IPS DF 19.7 (cell line): Measurements from ENCODE around the gene CHIC1.
"Not testable (repeated sequence)": the region's sequence is repeated elsewhere in the genome, so short reads cannot be mapped to it uniquely, and the experiment has no call there.

Experiments
- DNase-seq: peaks from one replicate; pipeline ENCODE4 v3.0.0-alpha.2; 2013; ENCODE audit warnings: low read depth, low spot score

The CHIC1 gene

GRCh38 chrX:73562984-73563737 lies at the start of gene CHIC1:
TSS of gene CHIC1 (plus strand) at chrX:73563197. CDS start at chrX:73563285, 88 bp downstream.
- DNase-seq = peak; percentile 65

GRCh38 chrX:73522823-73523222 lies 40.2 kb upstream of the CHIC1 start:
- not testable (repeated sequence) for DNase-seq

- DNase-seq = no peak
Observed at GRCh38 chrX:73524906-73525305, 38.1 kb upstream of the CHIC1 start.

DNA sequence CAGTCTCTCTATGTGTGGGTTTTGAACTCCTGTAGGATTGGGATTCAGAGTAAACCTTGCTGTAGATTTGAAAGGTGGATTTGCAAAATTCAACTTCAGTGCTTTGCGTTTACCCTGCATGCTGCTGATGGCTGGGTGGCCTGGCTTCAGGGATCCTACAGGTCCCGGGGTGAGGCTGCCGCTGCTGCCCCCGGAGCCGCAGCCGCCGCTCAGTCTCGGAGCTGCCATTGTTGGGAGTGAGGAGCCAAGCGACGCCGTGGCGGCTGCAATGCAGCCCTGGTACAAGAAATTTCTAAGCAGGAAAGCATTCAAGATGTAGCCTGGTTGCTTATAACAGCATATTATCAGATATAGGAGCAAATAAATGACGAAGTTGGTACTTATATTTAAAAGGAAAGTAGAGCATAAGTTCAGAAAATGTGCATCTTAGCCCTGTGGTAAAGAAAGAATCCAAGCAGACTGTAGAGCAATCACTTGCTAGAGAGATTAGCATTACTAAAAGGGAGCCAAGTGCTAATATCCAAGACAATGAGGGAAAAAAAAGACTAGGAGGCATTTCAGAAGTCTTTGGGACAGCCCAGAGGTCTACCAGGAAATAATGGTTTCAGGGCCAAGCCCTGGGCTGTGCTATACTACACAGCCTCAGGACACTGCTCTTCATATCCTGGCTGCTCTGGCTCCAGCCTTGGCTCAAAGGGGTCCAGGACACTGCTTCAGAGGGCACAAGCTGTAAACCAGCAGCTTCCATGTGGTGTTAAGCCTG lies 36.9 kb upstream of the CHIC1 start:
- DNase-seq = peak; percentile 17

DNA sequence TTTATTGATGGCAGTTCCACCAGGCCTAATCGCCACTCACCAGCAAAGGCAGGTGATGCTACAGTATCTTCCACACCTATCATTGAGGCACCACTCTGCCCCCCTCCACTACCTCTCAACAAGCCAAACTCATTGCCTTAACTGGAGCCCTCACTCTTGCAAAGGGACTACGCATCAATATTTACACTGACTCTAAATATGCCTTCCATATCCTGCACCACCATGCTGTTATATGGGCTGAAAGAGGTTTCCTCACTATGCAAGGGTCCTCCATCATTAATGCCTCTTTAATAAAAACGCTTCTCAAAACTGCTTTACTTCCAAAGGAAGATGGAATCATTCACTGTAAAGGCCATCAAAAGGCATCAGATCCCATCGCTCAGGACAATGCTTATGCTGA lies 31.3 kb upstream of the CHIC1 start:
- DNase-seq = not testable (repeated sequence)

DNA sequence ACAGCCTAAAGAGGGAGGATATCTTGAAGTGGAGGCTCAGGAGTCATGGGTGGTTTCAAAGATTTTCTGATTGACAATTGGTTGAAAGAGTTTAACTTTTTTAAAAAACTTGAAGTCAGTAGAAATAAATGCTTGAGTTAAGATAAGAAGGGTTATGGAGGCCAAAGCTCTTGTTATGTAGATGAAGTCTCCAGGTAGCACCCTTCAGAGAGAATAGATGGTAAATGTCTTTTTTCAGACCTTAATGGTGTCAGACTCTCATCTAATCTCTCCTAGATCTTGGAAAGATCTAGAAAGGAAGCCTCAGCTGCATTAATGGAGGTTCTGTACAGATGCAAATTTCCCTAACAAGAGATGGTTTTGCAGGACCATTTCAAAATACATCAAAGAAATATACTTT lies 6.8 kb upstream of the CHIC1 start:
- DNase-seq = no peak

- no peak for DNase-seq
Observed at GRCh38 chrX:73561801-73562200, 1.2 kb upstream of the CHIC1 start.

DNA sequence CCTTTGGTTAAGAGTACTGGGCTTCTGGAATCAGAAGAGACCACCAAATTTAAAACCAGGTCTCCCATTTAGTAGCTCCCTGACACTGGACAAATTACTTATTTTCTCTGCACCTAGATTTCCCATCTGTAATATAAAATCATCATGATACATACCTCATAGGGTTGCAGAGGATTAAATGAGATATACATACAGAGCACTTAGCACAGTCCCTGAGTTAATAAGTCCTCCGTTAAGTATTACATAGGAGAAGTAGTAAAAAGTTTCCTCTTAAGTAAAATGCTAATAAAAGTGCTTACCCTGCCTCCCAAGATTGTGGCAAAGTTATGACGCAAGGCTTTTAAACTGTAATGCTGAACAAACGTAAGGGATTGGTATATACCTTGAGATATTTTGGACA lies 539 bp upstream of the CHIC1 start:
- DNase-seq = no peak

DNA sequence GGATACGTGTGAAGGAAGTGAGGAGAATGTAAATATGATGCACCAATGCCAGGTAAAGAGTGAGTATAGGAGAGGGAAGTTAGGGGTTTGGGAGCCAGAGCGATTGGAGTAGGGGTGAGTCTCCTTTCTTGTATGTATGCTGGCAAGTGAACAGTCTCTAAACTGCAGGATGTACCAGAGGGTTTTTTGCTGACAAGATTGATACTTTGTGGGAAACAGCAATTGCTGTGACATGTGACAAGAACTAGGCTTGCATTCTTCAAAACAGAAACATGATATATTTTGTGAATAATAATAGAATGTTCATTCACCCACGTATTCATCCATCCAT lies 706 bp downstream of the CHIC1 start:
- DNase-seq = no peak

- DNase-seq = no peak
Observed at GRCh38 chrX:73577361-73577760, 14.4 kb downstream of the CHIC1 start.

DNA sequence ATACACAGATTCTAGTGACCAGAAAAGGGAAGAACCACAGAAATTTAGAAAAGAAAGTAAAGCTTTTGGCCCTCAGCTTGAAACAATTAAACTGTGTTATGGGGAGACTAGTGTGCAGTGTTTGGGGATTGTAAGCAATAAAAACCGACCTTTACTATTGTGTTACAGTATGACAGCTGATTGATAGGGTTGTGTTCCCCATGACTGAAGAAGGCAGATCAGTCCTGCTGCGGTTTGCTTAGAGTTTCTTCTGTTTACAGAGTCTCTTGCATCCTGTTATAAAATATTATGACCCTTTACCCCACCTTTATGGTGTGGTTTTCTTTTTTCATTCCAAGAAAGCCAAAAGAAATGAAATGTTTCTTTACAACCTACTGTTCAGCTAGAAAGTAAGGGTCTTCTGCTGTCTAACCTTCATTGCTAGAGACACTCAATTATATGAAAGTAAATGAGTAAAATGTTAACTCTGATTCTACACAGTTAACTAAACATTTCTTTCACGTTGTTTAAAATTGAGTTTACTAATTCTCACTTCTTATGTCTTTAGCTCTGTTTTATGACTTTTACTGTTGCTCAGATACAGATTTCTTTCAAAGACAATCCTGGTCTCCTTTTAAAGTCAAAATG lies 18.1 kb downstream of the CHIC1 start:
- no peak for DNase-seq

DNA sequence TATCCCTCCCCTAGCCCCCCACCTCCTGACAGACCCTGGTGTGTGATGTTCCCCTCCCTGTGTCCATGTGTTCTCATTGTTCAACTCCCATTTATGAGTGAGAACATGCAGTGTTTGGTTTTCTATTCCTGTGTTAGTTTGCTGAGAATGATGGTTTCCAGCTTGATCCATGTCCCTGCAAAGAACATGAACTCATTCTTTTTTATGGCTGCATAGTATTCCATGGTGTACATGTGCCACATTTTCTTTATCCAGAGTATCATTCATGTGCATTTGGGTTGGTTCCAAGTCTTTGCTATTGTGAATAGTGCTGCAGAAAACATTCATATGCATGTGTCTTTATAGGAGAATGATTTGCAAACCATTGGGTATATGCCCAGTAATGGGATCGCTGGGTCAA lies 34.8 kb downstream of the CHIC1 start:
- DNase-seq = not testable (repeated sequence)

DNA sequence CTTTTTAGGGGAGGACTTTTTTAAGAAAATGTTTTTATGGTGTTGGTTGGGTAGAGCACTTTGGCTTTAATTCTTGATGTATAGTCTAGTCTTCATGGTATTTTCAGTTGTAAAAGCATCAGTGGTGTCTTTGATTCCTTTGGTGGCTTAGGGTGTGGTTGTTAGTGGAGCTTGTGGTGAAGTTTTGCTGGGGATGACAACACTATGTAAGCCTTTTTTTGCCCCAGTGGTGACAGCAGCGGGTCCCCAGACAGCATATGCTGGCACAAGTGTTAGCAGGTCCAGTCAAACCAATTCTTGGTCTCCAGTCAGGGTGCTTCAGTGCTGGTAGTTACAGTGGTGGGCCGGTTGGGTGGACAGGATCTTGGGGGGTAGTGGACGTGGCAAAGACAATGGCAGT lies 52.0 kb downstream of the CHIC1 start:
- no peak for DNase-seq

- not testable (repeated sequence) for DNase-seq
Observed at GRCh38 chrX:73641669-73642068, 78.7 kb downstream of the CHIC1 start.

- DNase-seq = no peak
Observed at GRCh38 chrX:73647212-73647611, 84.2 kb downstream of the CHIC1 start.

DNA sequence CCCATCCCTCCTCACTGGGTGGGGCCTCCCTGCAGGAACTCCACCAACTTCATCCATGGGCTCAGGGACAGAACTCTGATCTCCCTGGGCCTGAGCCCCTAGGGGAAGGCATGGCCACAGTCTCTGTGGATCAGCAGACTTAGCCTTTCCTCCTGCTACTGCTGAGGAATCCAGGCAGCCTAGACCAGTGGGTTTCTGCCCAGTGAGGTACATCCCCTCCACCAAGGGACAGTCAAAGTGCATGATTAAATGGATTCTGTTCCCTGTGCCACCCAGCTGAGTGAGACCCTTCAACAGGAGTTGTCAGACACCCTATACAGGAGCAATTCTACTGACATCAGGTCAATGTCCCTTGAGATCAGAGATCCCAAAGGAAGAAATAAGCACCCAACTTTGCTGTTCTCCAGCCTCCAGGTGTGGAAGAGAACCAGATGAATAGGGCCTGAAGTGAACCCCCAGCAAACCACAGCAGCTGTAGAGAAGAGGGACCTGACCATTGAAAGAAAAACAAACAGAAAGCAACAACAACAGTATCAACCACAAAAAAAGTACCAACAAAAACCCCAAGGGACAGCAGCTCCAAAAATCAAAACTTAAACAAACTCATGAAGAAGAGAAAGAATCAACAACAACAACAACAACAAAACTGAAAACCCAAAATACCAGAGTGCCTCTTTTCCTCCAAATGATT lies 84.8 kb downstream of the CHIC1 start:
- no peak for DNase-seq

- not testable (repeated sequence) for DNase-seq
Observed at GRCh38 chrX:73661322-73661721, 98.3 kb downstream of the CHIC1 start.

DNA sequence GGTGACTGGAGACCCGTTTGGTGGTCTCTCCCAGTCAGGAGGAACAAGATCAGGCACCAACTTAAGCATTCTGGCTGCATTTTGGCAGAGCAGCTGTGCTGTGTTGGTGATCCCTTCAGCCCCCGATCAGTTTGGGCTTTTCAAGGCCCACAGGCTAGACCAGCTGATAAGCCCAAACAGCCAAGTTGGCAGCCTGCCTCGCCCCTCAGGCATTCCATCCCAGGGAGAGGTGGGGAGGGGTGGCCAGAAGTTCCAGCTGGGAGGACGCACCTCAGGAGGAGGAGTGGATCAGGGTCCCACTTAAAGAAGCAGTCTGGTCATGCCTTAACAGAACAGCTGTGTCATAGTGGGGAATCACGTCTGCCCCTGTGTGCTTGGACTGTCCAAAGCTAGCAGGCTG lies 105.8 kb downstream of the CHIC1 start:
- DNase-seq = no peak

DNA sequence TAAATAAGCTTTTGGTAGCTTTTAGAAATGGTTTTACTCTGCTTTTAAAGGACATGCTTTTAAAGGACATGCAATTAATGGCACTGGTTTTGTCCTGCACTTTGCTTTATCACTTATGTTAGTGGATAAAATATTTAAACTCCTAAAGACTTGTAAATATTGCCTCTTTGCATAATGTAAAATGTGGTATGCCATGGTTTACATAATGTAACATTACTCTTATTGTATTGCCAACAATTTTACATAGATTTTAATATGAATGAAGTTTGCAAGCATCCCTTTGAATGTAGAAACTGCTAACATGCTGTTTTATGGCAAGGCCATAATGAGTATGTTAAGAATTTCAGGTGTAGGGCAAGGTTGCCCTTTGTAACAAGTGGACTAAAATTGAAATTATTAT lies 118.4 kb downstream of the CHIC1 start:
- DNase-seq = no peak

- DNase-seq = no peak
Observed at GRCh38 chrX:73683236-73683859, 120.4 kb downstream of the CHIC1 start.

DNA sequence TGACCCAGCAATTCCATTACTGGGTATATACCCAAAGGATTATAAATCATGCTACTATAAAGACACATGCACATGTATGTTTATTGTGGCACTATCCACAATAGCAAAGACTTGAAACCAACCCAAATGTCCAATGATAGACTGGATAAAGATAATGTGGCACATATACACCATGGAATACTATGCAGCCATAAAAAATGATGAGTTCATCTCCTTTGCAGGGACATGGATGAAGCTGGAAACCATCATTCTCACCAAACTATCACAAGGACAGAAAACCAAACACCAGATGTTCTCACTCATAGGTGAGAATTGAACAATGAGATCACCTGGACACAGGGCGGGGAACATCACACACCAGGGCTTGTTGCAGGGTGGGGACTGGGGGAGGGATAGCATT lies 144.0 kb downstream of the CHIC1 start:
- not testable (repeated sequence) for DNase-seq

GRCh38 chrX:73728602-73729001 lies 165.6 kb downstream of the CHIC1 start:
- no peak for DNase-seq
